Keratinocyte (primary cell): ENCODE data around the gene MAN2B1. TPM values are rescaled to one million over a fixed set of nuclear protein-coding genes. Genes with fewer than 3 reads are reported as not detected.

Experiments
- DNase-seq: peaks from one replicate; pipeline ENCODE4 v3.0.0-alpha.2; 2011; ENCODE audit warnings: low read depth, missing footprints, low spot score
- FAIRE-seq: peaks from 2 replicates; lab custom pipeline; 2011; peaks lifted over from hg19 to GRCh38; lab: Jason Lieb, UNC
- H2AFZ ChIP-seq: 2 replicates; pipeline ENCODE4 v1.6.0; 2012; ENCODE audit warnings: low read length, control low read depth, inconsistent platforms; ENCODE audit not compliant: control insufficient read depth
- H3K27ac ChIP-seq: 2 replicates; pipeline ENCODE4 v1.5.1; 2011; ENCODE audit warnings: low read length; ENCODE audit not compliant: control insufficient read depth, insufficient read depth
- H3K27me3 ChIP-seq: 3 replicates; pipeline ENCODE4 v1.6.0; 2011; ENCODE audit warnings: low read length; ENCODE audit not compliant: control insufficient read depth, insufficient read depth; ENCODE audit errors: extremely low read depth
- H3K36me3 ChIP-seq, 2 experiments: 2 replicates in 1 of 2; 3 replicates in 1 of 2; pipeline ENCODE4 v1.5.1; 2011; ENCODE audit warnings: low read length in 2 of 2, mild to moderate bottlenecking in 1 of 2; ENCODE audit not compliant: control insufficient read depth in 2 of 2, insufficient read depth in 2 of 2; ENCODE audit errors: extremely low read depth in 1 of 2
- H3K4me1 ChIP-seq: 3 replicates; pipeline ENCODE4 v1.5.1; 2011; ENCODE audit warnings: low read length; ENCODE audit not compliant: control insufficient read depth, insufficient read depth; ENCODE audit errors: extremely low read depth
- H3K4me2 ChIP-seq: 3 replicates; pipeline ENCODE4 v1.6.0; 2011; ENCODE audit warnings: low read depth, low read length; ENCODE audit not compliant: control insufficient read depth, insufficient read depth; ENCODE audit errors: extremely low read depth
- H3K4me3 ChIP-seq, 3 experiments: fragments of 200-600 bp in 1 of 3; sonication (generic) in 1 of 3; 2 replicates in 2 of 3; 3 replicates in 1 of 3; pipeline ENCODE4 v1.5.1; 2011 to 2016; ENCODE audit warnings: low read length in 3 of 3, mild to moderate bottlenecking in 3 of 3, control low read depth in 2 of 3, inconsistent platforms in 1 of 3, low read depth in 1 of 3, mixed read lengths in 1 of 3, mixed run types in 1 of 3, moderate library complexity in 1 of 3; ENCODE audit not compliant: control insufficient read depth in 2 of 3, insufficient read depth in 2 of 3; ENCODE audit errors: extremely low read depth in 1 of 3
- H3K79me2 ChIP-seq: 2 replicates; pipeline ENCODE4 v1.6.0; 2012; ENCODE audit warnings: low read length; ENCODE audit not compliant: control insufficient read depth, insufficient read depth
- H3K9ac ChIP-seq: 3 replicates; pipeline ENCODE4 v1.6.0; 2011; ENCODE audit warnings: low read length; ENCODE audit not compliant: control insufficient read depth, insufficient read depth; ENCODE audit errors: extremely low read depth
- H3K9me1 ChIP-seq: 3 replicates; pipeline ENCODE4 v1.6.0; 2011; ENCODE audit warnings: low read length; ENCODE audit not compliant: control insufficient read depth, insufficient read depth; ENCODE audit errors: extremely low read depth
- H3K9me3 ChIP-seq: 2 replicates; pipeline ENCODE4 v1.5.1; 2012; ENCODE audit warnings: low read depth, low read length; ENCODE audit not compliant: control insufficient read depth
- H4K20me1 ChIP-seq: 3 replicates; pipeline ENCODE4 v1.6.0; 2011; ENCODE audit warnings: low read length; ENCODE audit not compliant: control insufficient read depth, insufficient read depth; ENCODE audit errors: extremely low read depth
- CTCF ChIP-seq, 3 experiments: IDR thresholded peaks in 1 of 3; conservative IDR thresholded peaks in 1 of 3; optimal IDR thresholded peaks in 1 of 3; 2 replicates in 2 of 3; 3 replicates in 1 of 3; pipeline versions ENCODE3 to v1.5.1; 2011; ENCODE audit warnings: low read length in 3 of 3, mild to moderate bottlenecking in 3 of 3, moderate library complexity in 2 of 3, control low read depth in 1 of 3, inconsistent platforms in 1 of 3; ENCODE audit not compliant: insufficient read depth in 2 of 3; ENCODE audit errors: extremely low read depth in 1 of 3
- EZH2 ChIP-seq: IDR thresholded peaks from one replicate; pipeline ENCODE4 v1.6.1; 2012; ENCODE audit warnings: inconsistent platforms, mild to moderate bottlenecking, low read length, moderate library complexity
- dilution Hi-C: fragments of 300-500 bp; cut with MboI; formaldehyde crosslinking; loops from one replicate; pipeline ENCODE4 v1.7.0; 2020; ENCODE audit warnings: low sequenced_read_pairs; ENCODE audit not compliant: extremely low pct_ligation_motif_present
- polyA plus RNA-seq, 5 experiments: library from polyadenylated mRNA; depleted of rRNA in 3 of 5; stranded (reverse) in 3 of 5; stranded (forward) in 1 of 5; unstranded in 1 of 5; fragments of >200 nt; gene quantifications; 1 replicate in 1 of 5; 2 replicates in 3 of 5; 3 replicates in 1 of 5; pipeline versions ENCODE4 v1.2.1 to v1.2.3, GENCODE V29; 2011 to 2012; ENCODE audit warnings: missing spikeins in 2 of 5, low read depth in 1 of 5, low replicate concordance in 1 of 5

The MAN2B1 gene
- polyA plus RNA-seq, 1 donor (not counting 4 experiments of a cell fraction or from before 2014, with no cell fraction given): 17.0 TPM

GRCh38 chr19:12657966-12658365 is 8.6 kb downstream of the MAN2B1 start:
- Histone ChIP-seq H3K9me1 (peaks cover 3% of the 10 kb centered on the region), H3K9me3 (no peaks in the 10 kb centered on the region), H2AFZ (no peak overlapping the region), H3K27me3 (no peaks in the 10 kb centered on the region), H3K4me2 (no peak overlapping the region), H3K36me3 (peaks cover 18 to 21% of the 10 kb centered on the region in 2 experiments), H3K9ac (no peak overlapping the region), H4K20me1 (no peaks in the 10 kb centered on the region), H3K27ac (no peak overlapping the region), H3K79me2 (no peaks in the 10 kb centered on the region), H3K4me3 (no peak overlapping the region), H3K4me1 (no peaks in the 10 kb centered on the region)
- dilution Hi-C loops: no loop called here
- FAIRE-seq (no peak), DNase-seq (no peak)
- TF ChIP-seq EZH2 (no peak), CTCF (optimal IDR thresholded peaks at IDR 0.05 in 1 of 3, IDR thresholded peaks at IDR 0.05 in 1 of 3, conservative IDR thresholded peaks at IDR 0.05 in 1 of 3; ENCODE audit: extremely low read depth in 1 of 3, insufficient read depth in 2 of 3, low read length in 3 of 3) (no peak)

- FAIRE-seq (no peak), DNase-seq (no peak)
- Histone ChIP-seq H3K79me2 (no peaks in the 10 kb centered on the region), H3K27ac (no peak overlapping the region), H3K4me1 (no peaks in the 10 kb centered on the region), H4K20me1 (no peaks in the 10 kb centered on the region), H3K9me3 (no peaks in the 10 kb centered on the region), H3K9me1 (peaks cover 3% of the 10 kb centered on the region), H3K4me2 (no peak overlapping the region), H2AFZ (no peak overlapping the region), H3K9ac (no peak overlapping the region), H3K27me3 (no peaks in the 10 kb centered on the region), H3K4me3 (no peak overlapping the region), H3K36me3 (peaks cover 18 to 21% of the 10 kb centered on the region in 2 experiments)
- TF ChIP-seq CTCF (optimal IDR thresholded peaks at IDR 0.05 in 1 of 3, IDR thresholded peaks at IDR 0.05 in 1 of 3, conservative IDR thresholded peaks at IDR 0.05 in 1 of 3; ENCODE audit: extremely low read depth in 1 of 3, insufficient read depth in 2 of 3, low read length in 3 of 3) (no peak), EZH2 (no peak)
- dilution Hi-C loops: no loop called here
Measured at GRCh38 chr19:12656899-12657571, 9.5 kb downstream of the MAN2B1 start.
